Gastrocnemius medialis (tissue), 4 donors: ENCODE data around the gene TARS3.

Experiments
- CTCF ChIP-seq, 5 experiments: fragments of 450-650 bp in 3 of 5; fragments of 200-600 bp in 2 of 5; sonication (generic) in 2 of 5; IDR thresholded peaks in 4 of 5; conservative IDR thresholded peaks in 1 of 5; 1 replicate in 4 of 5; 2 replicates in 1 of 5; pipeline ENCODE4 v1.5.1; 2016 to 2019; ENCODE audit warnings: antibody characterized with exemption in 5 of 5, mild to moderate bottlenecking in 3 of 5, moderate library complexity in 3 of 5
- POLR2A ChIP-seq, 2 donors: fragments of 450-650 bp; IDR thresholded peaks; one replicate each; pipeline ENCODE4 v1.6.1; 2017; ENCODE audit warnings: antibody characterized with exemption in 2 of 2, mild to moderate bottlenecking in 2 of 2, moderate library complexity in 2 of 2

GRCh38 chr15:101733545-101733944 lies 9.3 kb upstream of the TARS3 start:
- TF ChIP-seq CTCF (IDR thresholded peaks at IDR 0.05 in 4 of 5, conservative IDR thresholded peaks at IDR 0.05 in 1 of 5) (no peak), POLR2A (IDR thresholded peaks at IDR 0.05) (no peak)
